Stimulated activated CD8-positive, alpha-beta memory T cell treated with anti-CD3 and anti-CD28 coated beads, Interleukin-7, amount 100 ng/mL, for 1 hour (primary cell): Measurements from ENCODE around the gene SLC66A3.

ENCODE experiments used
- DNase-seq, 2 donors: peaks; one replicate each; pipeline ENCODE4 v3.0.0-alpha.2; 2020; ENCODE audit warnings: low read depth in 2 of 2

The SLC66A3 gene

DNA sequence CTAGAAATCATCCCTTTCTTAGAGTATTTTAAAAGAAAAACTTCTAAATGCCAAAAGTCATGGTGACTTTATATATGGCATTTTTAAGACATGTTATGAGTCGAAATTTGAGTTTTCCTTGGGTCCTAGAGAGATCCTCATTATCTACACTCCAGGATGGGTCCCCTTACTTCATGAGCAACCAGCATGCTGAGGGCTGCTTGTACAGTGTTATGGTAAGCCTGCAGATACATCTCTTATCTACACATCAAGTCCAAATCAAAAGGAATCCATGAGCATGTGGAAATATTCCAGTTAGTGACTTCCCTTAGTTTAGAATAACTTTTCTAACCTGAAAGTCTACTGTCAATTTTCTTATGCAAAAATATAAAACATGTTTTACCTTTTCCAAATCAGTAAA is 58.7 kb downstream of the SLC66A3 start:
- DNase-seq: no peak

DNA sequence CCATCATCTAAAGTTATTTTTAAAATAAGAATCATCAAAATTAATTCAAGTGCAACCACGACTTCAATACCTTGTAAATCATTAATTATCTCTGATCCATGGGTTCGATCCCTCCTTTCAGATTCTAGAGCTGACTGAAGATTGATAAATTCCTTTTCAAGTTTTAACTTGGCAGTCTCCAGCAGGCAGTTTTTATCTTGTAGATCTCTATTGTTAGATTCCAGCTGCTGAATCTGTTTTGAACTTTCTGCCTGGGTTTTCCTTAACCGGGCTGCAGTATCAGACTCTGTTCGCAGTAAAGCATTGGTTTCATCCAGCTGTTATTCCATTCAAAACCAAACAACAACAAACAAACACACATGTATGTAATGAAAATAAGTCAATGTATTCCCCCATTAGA is 59.5 kb downstream of the SLC66A3 start:
- DNase-seq: no peak

DNA sequence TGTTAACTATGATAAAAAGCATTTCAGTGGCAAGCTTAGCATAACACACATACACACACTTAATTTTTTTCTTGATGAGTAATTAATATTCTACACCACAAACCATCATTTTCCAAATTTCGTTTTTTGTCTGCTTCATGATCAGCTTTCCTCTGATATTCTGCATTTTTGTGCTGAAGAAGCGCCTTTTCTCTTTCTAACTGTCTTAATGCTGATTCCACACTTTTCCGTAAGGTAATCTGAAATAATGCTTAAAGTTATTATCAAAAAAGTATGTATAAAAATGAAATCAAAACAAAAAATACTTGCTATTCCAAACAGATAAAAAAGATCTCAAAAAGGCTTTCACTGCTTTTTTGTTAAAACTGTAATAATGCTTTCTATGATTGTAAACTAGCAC is 60.1 kb downstream of the SLC66A3 start:
- DNase-seq: no peak

DNA sequence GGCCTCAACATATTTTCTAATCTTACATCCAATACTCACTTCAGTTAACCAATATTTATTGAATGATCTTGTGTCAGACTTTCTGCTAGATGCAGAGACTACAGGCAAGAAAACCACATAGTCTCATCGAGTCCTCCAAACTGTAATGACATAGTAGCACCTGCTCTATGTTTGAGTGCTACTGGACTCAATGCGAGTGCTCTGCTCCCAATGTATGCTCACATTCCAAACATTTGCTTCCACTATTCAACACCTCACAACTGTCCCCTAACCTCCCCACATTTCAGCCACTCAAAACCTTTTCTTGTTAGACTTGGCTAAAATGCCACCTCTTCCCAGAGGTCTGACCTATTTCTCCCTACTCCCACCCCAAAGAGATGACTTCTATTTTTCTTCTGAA is 65.2 kb downstream of the SLC66A3 start:
- no peak for DNase-seq

DNA sequence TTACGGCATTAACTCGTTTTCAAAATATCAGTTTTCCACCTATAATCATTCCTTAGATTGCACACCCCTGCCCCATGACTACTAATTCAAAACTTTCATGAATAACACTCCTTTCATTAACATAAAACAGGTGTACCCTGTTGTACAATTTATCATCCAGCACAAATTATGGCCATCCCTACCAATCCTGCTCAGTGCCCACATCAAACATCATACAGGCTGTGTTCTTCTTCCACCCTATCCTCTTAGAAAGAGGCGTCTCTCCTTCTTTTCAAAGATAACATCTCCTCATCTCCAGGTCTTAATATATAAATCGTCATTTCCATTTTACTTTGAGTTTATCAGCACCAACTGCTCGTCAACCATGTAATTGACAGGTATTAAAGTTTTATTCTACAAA is 67.6 kb downstream of the SLC66A3 start:
- DNase-seq: no peak

DNA sequence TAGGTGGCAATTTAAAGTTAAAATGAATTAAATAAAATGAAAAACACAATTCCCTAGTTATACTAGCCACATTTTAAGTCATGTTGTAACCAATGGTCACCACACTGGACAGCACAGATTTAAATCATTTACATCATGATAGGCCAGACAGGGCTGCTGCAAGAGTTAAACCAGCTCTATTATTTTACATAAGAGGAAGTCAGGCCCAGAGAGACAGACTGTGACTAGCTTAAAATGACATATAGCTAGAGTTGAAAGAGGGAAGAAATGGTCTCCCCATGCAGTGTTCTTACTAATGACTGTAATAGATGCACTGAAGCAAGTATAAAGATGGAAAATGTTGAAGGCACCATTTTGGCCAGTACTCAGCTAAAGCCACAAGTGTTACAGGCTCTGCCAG is 69.6 kb downstream of the SLC66A3 start:
- no peak for DNase-seq

DNA sequence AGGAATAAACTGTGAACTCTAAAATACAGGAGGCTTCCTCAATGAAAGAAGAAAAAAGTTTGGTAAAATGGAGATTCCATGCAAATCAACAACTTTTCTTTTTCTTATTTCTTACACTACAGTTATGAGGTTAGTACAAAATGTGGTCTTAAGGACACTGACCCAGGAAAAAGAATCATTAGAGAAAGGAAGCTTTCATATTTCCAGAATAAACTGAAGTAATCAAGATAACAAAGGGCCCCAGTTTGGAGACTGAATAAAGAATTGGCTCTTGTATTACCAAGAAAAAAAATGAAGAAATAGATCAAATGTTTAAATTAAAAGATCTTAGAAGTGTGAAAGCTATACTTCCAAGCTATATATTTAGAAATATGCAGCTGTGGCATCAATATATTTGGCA is 72.3 kb downstream of the SLC66A3 start:
- no peak for DNase-seq
